B cell (primary cell): ENCODE results near the gene GLB1L2. TPM values are rescaled to one million over a fixed set of nuclear protein-coding genes. Genes with fewer than 3 reads are reported as not detected.

Experiments used
- ATAC-seq: fragments of 200-7000 bp; cut with Tn5 transposase; one replicate; pipeline ENCODE4 v1.10.0; 2021; ENCODE audit warnings: low read depth, mild to moderate bottlenecking, moderate number of reproducible peaks, moderate library complexity
- CTCF ChIA-PET: fragments of 350-600 bp; sonication (Branson Sonifier 250); formaldehyde crosslinking; loops from one replicate; lab custom pipeline; 2021; ENCODE audit warnings: antibody characterized with exemption, inconsistent platforms; lab: Charles Lee
- POLR2A ChIA-PET: fragments of 350-600 bp; sonication (Branson Sonifier 250); formaldehyde crosslinking; loops from one replicate; lab custom pipeline; 2021; ENCODE audit warnings: antibody characterized with exemption; lab: Charles Lee
- DNase-seq: peaks from one replicate; pipeline ENCODE4 v3.0.0; 2013
- H2AFZ ChIP-seq: 2 replicates; pipeline ENCODE4 v1.6.1; 2012; ENCODE audit warnings: mild to moderate bottlenecking, low read depth, low read length; ENCODE audit not compliant: insufficient read depth, poor library complexity, severe bottlenecking
- H3K27ac ChIP-seq, 2 donors: 1 replicate in 1 of 2; 2 replicates in 1 of 2; pipeline ENCODE4 v1.5.1; 2012 to 2013; ENCODE audit warnings: low read length in 2 of 2, mild to moderate bottlenecking in 2 of 2, moderate library complexity in 1 of 2
- H3K27me3 ChIP-seq, 4 experiments: fragments of 200-600 bp in 1 of 4; sonication (generic) in 1 of 4; replicated peaks in 1 of 4; 1 replicate in 2 of 4; 2 replicates in 2 of 4; pipeline versions ENCODE4 v1.6.1 to v1.7.0; 2013 to 2016; ENCODE audit warnings: low read length in 3 of 4, mild to moderate bottlenecking in 2 of 4, mixed read lengths in 1 of 4, moderate library complexity in 1 of 4; ENCODE audit not compliant: insufficient read depth in 4 of 4, control insufficient read depth in 3 of 4; ENCODE audit errors: control extremely low read depth in 1 of 4
- H3K36me3 ChIP-seq, 2 experiments: replicated peaks in 1 of 2; 1 replicate in 1 of 2; 2 replicates in 1 of 2; pipeline versions ENCODE4 v1.6.1 to v1.7.1; 2013; ENCODE audit warnings: low read length in 1 of 2; ENCODE audit not compliant: insufficient read depth in 2 of 2, control insufficient read depth in 1 of 2; ENCODE audit errors: control extremely low read depth in 1 of 2, extremely low read depth in 1 of 2
- H3K4me1 ChIP-seq, 2 donors: fragments of 200-600 bp in 1 of 2; sonication (generic) in 1 of 2; 1 replicate in 1 of 2; 2 replicates in 1 of 2; pipeline versions ENCODE4 v1.5.1 to v1.6.1; 2013 to 2017; ENCODE audit warnings: low read length in 2 of 2; ENCODE audit not compliant: control insufficient read depth in 2 of 2, insufficient read depth in 2 of 2
- H3K4me2 ChIP-seq: replicated peaks from 2 replicates; pipeline ENCODE3; 2012; ENCODE audit warnings: mild to moderate bottlenecking, low read depth, low read length; ENCODE audit not compliant: poor library complexity, severe bottlenecking
- H3K4me3 ChIP-seq, 5 experiments: fragments of 200-600 bp in 1 of 5; sonication (generic) in 1 of 5; 1 replicate in 3 of 5; 2 replicates in 2 of 5; pipeline versions ENCODE4 v1.5.1 to v1.7.0; 2011 to 2016; ENCODE audit warnings: low read length in 4 of 5, mild to moderate bottlenecking in 4 of 5, low read depth in 2 of 5, control low read depth in 1 of 5, moderate library complexity in 1 of 5; ENCODE audit not compliant: insufficient read depth in 1 of 5; ENCODE audit errors: control extremely low read depth in 1 of 5, extremely low read depth in 1 of 5
- H3K79me2 ChIP-seq: fragments of 200-600 bp; sonication (generic); one replicate; pipeline ENCODE4 v1.6.0; 2016; ENCODE audit warnings: low read length; ENCODE audit not compliant: control insufficient read depth, insufficient read depth
- H3K9ac ChIP-seq: fragments of 200-600 bp; sonication (generic); 2 replicates; pipeline ENCODE4 v1.6.1; 2017; ENCODE audit warnings: mild to moderate bottlenecking, low read length, moderate library complexity
- H3K9me3 ChIP-seq, 3 donors: one replicate each; pipeline versions ENCODE4 v1.6.1 to v1.7.1; 2013; ENCODE audit warnings: low read length in 2 of 3; ENCODE audit not compliant: control insufficient read depth in 2 of 3, insufficient read depth in 1 of 3; ENCODE audit errors: control extremely low read depth in 1 of 3
- H4K20me1 ChIP-seq: 2 replicates; pipeline ENCODE4 v1.6.0; 2012; ENCODE audit warnings: mild to moderate bottlenecking, low read length; ENCODE audit not compliant: insufficient read depth, control insufficient read depth, poor library complexity, severe bottlenecking
- H3K27ac Mint-ChIP-seq: one replicate; pipeline ENCODE4 v1.8.0; 2021; ENCODE audit warnings: mixed read lengths
- H3K27me3 Mint-ChIP-seq: one replicate; pipeline ENCODE4 v1.8.0; 2021; ENCODE audit warnings: mixed read lengths
- H3K4me1 Mint-ChIP-seq: one replicate; pipeline ENCODE4 v1.8.0; 2021; ENCODE audit warnings: mixed read lengths
- H3K4me3 Mint-ChIP-seq: one replicate; pipeline ENCODE4 v1.8.0; 2021; ENCODE audit warnings: mixed read lengths
- H3K9me3 Mint-ChIP-seq: one replicate; pipeline ENCODE4 v1.8.0; 2022; ENCODE audit warnings: mixed read lengths; ENCODE audit not compliant: insufficient read depth
- EZH2 ChIP-seq: IDR thresholded peaks from 2 replicates; pipeline ENCODE4 v1.6.1; 2012; ENCODE audit warnings: borderline replicate concordance, low read depth, mild to moderate bottlenecking, moderate library complexity, low read length; ENCODE audit not compliant: insufficient read depth, poor library complexity, severe bottlenecking
- WGBS: methylation state at CpG from one replicate; pipeline ENCODE4 v1.1.5; 2013; ENCODE audit warnings: missing lambda C conversion rate; ENCODE audit not compliant: insufficient coverage; 5-methylcytosine and 5-hydroxymethylcytosine counted together
- intact Hi-C: fragments of 100-400 bp; cut with micrococcal nuclease; formaldehyde crosslinking; loops from one replicate; pipeline ENCODE4 v1.10.0; 2022
- polyA plus RNA-seq: library from polyadenylated mRNA; depleted of rRNA; stranded (reverse); fragments of >200 nt; gene quantifications from 2 replicates; pipeline ENCODE4 v1.2.3, GENCODE V29; 2012
- total RNA-seq, 2 donors: library from RNA; stranded (reverse); fragments of 120-200 nt in 1 of 2; gene quantifications; 1 replicate in 1 of 2; 2 replicates in 1 of 2; pipeline versions ENCODE4 v1.2.3 to v1.2.4, GENCODE V29; 2013 to 2022
- TF ChIP-seq, protein P1 (sequence below): fragments of 200-600 bp; IDR thresholded peaks from one replicate; pipeline ENCODE4 v1.8.0; 2022; ENCODE audit warnings: antibody characterized with exemption, mild to moderate bottlenecking

Gene GLB1L2
- total and polyA plus RNA-seq, 2 donors (not counting 1 experiment from before 2014, with no cell fraction given), result 0.31 to 0.44 TPM

DNA sequence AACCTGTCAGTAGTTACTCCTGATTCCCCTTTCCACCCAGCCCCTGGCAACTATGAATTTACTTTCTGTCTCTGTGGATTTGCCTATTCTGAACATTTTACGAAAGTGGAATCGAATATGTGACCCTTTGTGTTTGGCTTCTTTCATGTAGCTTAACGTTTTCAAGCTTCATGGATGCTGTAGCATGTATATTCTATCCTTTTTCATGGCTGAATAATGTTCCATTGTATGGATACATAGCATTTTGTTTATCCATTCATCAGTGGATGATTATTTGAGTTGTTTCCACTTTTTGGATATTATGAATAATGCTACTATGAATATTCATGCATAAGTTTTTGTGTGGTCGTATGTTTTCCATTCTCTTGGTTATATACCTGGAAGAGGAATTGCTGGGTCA, 9.2 kb upstream of the GLB1L2 start:
- ATAC-seq (no peak), DNase-seq (no peak)
- H3K36me3 ChIP-seq, result no peaks in the 10 kb centered on the region
- no peak for TF ChIP-seq EZH2
- TF ChIP-seq, protein P1, sequence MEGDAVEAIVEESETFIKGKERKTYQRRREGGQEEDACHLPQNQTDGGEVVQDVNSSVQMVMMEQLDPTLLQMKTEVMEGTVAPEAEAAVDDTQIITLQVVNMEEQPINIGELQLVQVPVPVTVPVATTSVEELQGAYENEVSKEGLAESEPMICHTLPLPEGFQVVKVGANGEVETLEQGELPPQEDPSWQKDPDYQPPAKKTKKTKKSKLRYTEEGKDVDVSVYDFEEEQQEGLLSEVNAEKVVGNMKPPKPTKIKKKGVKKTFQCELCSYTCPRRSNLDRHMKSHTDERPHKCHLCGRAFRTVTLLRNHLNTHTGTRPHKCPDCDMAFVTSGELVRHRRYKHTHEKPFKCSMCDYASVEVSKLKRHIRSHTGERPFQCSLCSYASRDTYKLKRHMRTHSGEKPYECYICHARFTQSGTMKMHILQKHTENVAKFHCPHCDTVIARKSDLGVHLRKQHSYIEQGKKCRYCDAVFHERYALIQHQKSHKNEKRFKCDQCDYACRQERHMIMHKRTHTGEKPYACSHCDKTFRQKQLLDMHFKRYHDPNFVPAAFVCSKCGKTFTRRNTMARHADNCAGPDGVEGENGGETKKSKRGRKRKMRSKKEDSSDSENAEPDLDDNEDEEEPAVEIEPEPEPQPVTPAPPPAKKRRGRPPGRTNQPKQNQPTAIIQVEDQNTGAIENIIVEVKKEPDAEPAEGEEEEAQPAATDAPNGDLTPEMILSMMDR, result no peak
- Mint-ChIP-seq H3K9me3 (peaks cover 8% of the 10 kb centered on the region), H3K4me1 (no peaks in the 10 kb centered on the region), H3K27me3 (peaks cover 33% of the 10 kb centered on the region), H3K27ac (no peak overlapping the region), H3K4me3 (no peak overlapping the region)
- H3K4me1 ChIP-seq, result no peaks in the 10 kb centered on the region
- no peak overlapping the region for H3K4me3 ChIP-seq
- WGBS, result no CpG with 5 or more reads among the region's 4 CpGs
- POLR2A ChIA-PET, result no interaction called here
- H3K27me3 ChIP-seq, result peaks cover 0 to 3% (median 0%) of the 10 kb centered on the region in 4 experiments
- intact Hi-C loops, result no loop called here
- no peaks in the 10 kb centered on the region for H4K20me1 ChIP-seq
- no peaks in the 10 kb centered on the region for H3K79me2 ChIP-seq
- H3K9ac ChIP-seq, result no peak overlapping the region
- no peak overlapping the region for H2AFZ ChIP-seq
- CTCF ChIA-PET, result no interaction called here
- H3K9me3 ChIP-seq, result peaks cover 3 to 7% (median 7%) of the 10 kb centered on the region in 3 donors
- H3K4me2 ChIP-seq, result no peak overlapping the region
- no peak overlapping the region for H3K27ac ChIP-seq

DNA sequence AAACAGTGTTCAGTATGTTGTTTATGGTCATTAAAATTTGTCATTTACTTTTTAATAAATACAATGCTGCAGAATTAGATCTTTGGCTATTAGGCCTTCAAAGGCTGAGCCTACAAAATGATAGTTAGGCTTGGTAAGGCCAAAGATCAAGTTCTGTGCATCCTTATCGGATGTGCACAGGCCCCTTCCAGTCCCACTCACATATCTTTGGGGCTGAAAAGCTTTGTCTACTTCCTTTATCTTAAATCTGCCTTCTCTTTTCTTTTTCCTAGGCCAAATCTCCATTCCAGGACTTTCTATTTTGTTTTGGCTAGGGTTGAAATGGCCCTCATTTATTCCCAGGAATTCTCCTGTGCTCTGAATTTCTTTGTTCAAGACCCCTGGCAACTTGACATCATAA, 3.4 kb upstream of the GLB1L2 start:
- ChIA-PET CTCF (no interaction called here), POLR2A (no interaction called here)
- H2AFZ ChIP-seq, result no peak overlapping the region
- peaks cover 18 to 19% of the 10 kb centered on the region in 2 donors for H3K4me1 ChIP-seq
- H4K20me1 ChIP-seq, result no peaks in the 10 kb centered on the region
- peaks cover 2 to 32% (median 16%) of the 10 kb centered on the region in 4 experiments for H3K27me3 ChIP-seq
- H3K9me3 Mint-ChIP-seq, result peaks cover 2% of the 10 kb centered on the region
- TF ChIP-seq, protein P1, result no peak
- no peak overlapping the region for H3K27ac Mint-ChIP-seq
- H3K4me2 ChIP-seq, result no peak overlapping the region
- H3K79me2 ChIP-seq, result no peaks in the 10 kb centered on the region
- peaks cover 44% of the 10 kb centered on the region for H3K27me3 Mint-ChIP-seq
- H3K9ac ChIP-seq, result no peak overlapping the region
- H3K27ac ChIP-seq, result no peak overlapping the region
- intact Hi-C loops, result no loop called here
- ATAC-seq (no peak), DNase-seq (no peak)
- H3K4me1 Mint-ChIP-seq, result peaks cover 14% of the 10 kb centered on the region
- H3K4me3 Mint-ChIP-seq, result no peak overlapping the region
- H3K36me3 ChIP-seq, result no peaks in the 10 kb centered on the region
- H3K9me3 ChIP-seq, result peaks cover 0 to 4% (median 2%) of the 10 kb centered on the region in 3 donors
- WGBS, result 86% methylated on average over 1 of the region's 1 CpG
- no peak overlapping the region for H3K4me3 ChIP-seq
